Large intestine (tissue), 3 donors: ENCODE measurements around the gene ACOX3. TPM values are rescaled to one million over a fixed set of nuclear protein-coding genes. Genes with fewer than 3 reads are reported as not detected.

Experiments
- DNase-seq, 2 donors: peaks; one replicate each; pipeline versions ENCODE4 v3.0.0 to v3.0.0-alpha.2; 2013
- H3K27ac ChIP-seq: one replicate; pipeline ENCODE4 v1.5.1; 2013; ENCODE audit warnings: low read length
- H3K27me3 ChIP-seq: 2 replicates; pipeline ENCODE4 v1.6.1; 2013; ENCODE audit warnings: low read length; ENCODE audit not compliant: control insufficient read depth, insufficient read depth
- H3K36me3 ChIP-seq: 2 replicates; pipeline ENCODE4 v1.6.1; 2013; ENCODE audit warnings: low read length; ENCODE audit not compliant: control insufficient read depth, insufficient read depth
- H3K4me1 ChIP-seq: one replicate; pipeline ENCODE4 v1.6.1; 2013; ENCODE audit warnings: low read length; ENCODE audit not compliant: control insufficient read depth, insufficient read depth
- H3K4me3 ChIP-seq: one replicate; pipeline ENCODE4 v1.5.1; 2013; ENCODE audit warnings: low read length
- H3K9me3 ChIP-seq: one replicate; pipeline ENCODE4 v1.6.1; 2013; ENCODE audit warnings: mild to moderate bottlenecking, low read depth, low read length, moderate library complexity; ENCODE audit not compliant: control insufficient read depth
- WGBS: methylation state at CpG from one replicate; pipeline ENCODE4 v1.1.5; 2013; ENCODE audit warnings: low lambda C conversion rate; ENCODE audit not compliant: insufficient coverage; 5-methylcytosine and 5-hydroxymethylcytosine counted together
- polyA plus RNA-seq: library from polyadenylated mRNA; unstranded; fragments of 120-200 nt; gene quantifications from one replicate; pipeline ENCODE4 v1.2.1, GENCODE V29; 2013

Gene ACOX3
- polyA plus RNA-seq, 1 donor: 19.7 TPM

DNA sequence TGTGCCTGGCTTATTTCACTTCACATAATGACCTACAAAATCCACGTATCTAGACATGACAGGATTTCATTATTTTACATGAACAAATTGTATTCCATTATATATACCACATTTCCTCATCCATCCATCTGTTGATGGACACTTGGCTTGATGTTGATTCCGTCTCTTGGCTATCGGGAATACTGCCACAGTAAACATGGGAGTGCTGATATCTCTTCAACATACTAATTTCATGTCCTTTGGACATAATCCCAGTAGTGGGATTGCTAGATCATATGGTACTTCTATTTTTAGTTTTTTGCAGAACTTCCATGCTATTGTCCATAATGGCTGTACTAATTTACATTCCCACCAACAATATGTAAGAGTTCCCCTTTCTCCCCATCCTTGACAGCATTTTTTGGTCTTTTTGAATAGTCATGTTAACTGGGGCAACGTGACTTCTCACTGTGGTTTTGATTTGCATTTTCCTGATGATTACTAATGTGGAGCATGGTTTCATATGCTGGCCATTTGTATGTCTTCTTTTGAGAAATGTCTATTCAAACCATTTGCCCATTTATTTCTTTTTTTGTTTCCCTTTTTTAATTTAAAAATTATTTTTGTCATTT lies 102.1 kb downstream of the ACOX3 start:
- H3K27ac ChIP-seq: no peak overlapping the region
- no peaks in the 10 kb centered on the region for H3K4me1 ChIP-seq
- no peak overlapping the region for H3K4me3 ChIP-seq
- no peaks in the 10 kb centered on the region for H3K27me3 ChIP-seq
- 100% methylated on average over 1 of the region's 4 CpGs for WGBS
- DNase-seq: no peak
- H3K36me3 ChIP-seq: no peaks in the 10 kb centered on the region
- no peaks in the 10 kb centered on the region for H3K9me3 ChIP-seq

DNA sequence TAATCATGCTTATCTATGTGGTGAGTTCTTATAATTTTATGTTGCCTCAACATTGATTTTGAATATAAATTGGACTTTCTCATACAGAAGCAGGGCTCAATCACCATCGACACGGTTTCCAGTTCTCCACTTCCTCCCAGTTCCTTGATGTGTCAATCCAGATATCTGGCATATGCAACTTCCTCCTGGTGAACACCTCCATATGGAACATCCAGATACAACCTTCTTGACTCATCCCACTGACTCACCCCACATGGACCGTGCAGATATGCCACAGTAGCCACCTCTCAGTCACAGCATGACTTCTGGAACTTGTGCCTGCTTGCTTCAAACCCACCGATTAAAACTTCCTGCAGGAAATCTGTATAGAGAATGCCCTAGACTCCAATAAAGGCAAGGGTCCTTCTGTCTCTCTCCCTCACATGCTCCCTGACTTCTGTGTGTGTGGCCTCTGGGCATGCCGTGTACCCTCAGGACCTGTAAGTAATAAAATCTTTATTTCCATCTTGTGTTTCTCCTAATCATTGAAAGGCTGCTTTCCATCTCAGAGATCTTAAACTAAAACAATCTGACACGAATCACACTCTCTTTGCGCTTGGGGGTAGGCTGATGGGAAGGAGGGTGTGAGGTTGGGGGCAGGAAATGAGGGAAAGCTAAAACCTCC lies 104.0 kb downstream of the ACOX3 start:
- Histone ChIP-seq H3K27me3 (no peaks in the 10 kb centered on the region), H3K36me3 (no peaks in the 10 kb centered on the region), H3K4me3 (no peak overlapping the region), H3K27ac (no peak overlapping the region), H3K9me3 (no peaks in the 10 kb centered on the region), H3K4me1 (no peaks in the 10 kb centered on the region)
- WGBS: 100% methylated on average over 1 of the region's 7 CpGs
- no peak for DNase-seq

GRCh38 chr4:8335848-8336247 lies 104.7 kb downstream of the ACOX3 start:
- no CpG with 5 or more reads among the region's 2 CpGs for WGBS
- no peaks in the 10 kb centered on the region for H3K27me3 ChIP-seq
- no peaks in the 10 kb centered on the region for H3K4me1 ChIP-seq
- H3K4me3 ChIP-seq: no peak overlapping the region
- no peaks in the 10 kb centered on the region for H3K9me3 ChIP-seq
- H3K36me3 ChIP-seq: no peaks in the 10 kb centered on the region
- no peak overlapping the region for H3K27ac ChIP-seq
- DNase-seq: no peak

DNA sequence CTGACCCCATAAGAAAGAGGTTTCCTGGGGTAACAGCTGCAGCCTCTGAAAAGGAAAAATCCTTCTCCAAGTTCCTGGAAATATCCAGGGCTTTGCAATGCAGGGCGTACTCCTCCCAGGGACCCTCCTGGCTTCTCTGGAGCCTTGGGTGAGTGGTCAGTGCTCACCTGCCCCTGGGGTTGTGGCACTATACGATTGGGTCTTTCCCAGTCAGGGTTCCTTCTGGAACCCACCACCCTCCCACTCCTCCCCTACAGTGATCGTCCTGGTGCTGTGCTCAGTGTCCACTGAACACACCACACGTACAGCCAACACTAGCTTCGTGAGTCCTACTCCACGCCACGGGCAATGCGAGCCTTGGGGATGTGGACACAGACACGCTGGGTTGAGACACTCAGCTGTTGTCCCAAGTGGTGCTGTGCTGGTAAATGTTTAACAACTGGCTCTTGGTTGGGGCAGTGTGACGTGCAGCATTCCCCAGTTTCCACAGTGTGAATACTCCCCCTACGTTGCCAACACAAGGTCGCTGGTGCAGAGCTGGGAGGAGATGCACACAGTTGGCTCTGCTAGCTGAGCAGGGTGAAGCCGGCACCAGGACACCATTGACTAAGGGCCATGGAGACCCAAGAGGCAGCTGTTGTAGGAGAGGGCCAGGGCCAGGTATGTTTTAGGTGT lies 105.6 kb downstream of the ACOX3 start:
- WGBS: 66% methylated on average over 2 of the region's 13 CpGs
- DNase-seq: peak in 1 of 2 donors; percentile 23
- no peak overlapping the region for H3K27ac ChIP-seq
- H3K9me3 ChIP-seq: no peaks in the 10 kb centered on the region
- no peak overlapping the region for H3K4me3 ChIP-seq
- no peaks in the 10 kb centered on the region for H3K36me3 ChIP-seq
- no peaks in the 10 kb centered on the region for H3K27me3 ChIP-seq
- no peaks in the 10 kb centered on the region for H3K4me1 ChIP-seq

DNA sequence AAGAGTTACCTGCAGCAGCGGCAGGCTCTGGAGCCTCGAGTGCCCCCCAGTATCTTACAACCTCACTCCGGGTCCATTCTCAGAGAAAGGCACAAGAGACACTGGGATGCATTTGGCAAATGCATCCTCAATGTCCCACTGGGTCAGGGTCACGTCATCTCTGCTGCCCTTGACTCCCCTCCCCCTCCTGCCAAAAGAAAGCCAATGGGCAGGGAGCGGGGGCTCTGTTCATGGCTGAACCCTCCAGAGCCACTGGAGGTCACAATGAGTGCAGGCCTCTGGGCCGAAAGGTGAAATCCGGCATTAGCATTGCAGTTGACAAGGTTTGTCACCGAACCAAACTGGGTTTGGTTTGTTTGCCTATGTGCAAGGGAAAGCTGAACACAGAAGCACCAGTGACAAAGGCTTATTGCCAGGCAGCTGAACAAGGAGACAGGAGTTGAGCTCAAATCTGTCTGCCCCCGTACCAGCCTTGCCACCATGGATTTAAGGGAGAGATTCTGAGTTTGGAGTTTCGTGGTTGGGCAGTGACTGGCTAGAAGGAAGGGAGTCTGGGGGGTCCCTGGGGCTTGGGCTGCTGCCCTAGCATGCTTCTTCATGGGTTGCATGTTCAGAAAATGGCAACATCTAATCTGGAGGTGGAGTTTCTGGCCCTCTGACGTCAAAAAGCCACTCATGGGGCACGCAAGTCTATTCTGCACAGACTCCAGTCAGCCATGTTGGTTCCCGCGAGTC lies 106.6 kb downstream of the ACOX3 start:
- no peak overlapping the region for H3K4me3 ChIP-seq
- no peak for DNase-seq
- WGBS: no CpG with 5 or more reads among the region's 14 CpGs

DNA sequence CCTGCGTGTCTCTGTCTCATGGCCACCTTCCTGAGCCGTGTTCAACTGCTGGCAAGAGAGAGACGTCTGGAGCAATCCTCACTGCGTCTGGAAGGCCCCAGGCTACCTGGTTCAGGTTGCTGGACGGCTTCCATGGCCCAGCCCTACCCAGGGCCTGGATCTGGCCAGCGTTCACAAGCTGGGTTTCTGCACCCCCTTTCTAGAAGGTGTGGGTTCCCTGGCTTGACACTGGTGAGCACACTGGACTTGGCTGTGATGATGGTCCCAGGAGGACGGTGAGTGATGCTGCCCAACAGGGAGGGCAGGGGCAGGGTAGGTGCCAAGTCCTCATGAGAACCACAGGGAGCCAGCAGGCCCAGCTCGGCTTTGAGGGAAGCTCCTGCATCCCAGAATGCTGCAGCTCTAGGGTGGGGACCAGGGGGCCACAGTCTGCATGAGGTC lies 107.6 kb downstream of the ACOX3 start:
- Histone ChIP-seq H3K27ac (no peak overlapping the region), H3K4me3 (no peak overlapping the region), H3K27me3 (no peaks in the 10 kb centered on the region), H3K36me3 (no peaks in the 10 kb centered on the region), H3K9me3 (no peaks in the 10 kb centered on the region), H3K4me1 (no peaks in the 10 kb centered on the region)
- no CpG with 5 or more reads among the region's 8 CpGs for WGBS
- no peak for DNase-seq

More for the DNA sequence above, 106.6 kb downstream of the ACOX3 start:
- H3K4me1 ChIP-seq: no peaks in the 10 kb centered on the region
- no peak overlapping the region for H3K27ac ChIP-seq
- H3K9me3 ChIP-seq: no peaks in the 10 kb centered on the region
- H3K27me3 ChIP-seq: no peaks in the 10 kb centered on the region
- no peaks in the 10 kb centered on the region for H3K36me3 ChIP-seq

DNA sequence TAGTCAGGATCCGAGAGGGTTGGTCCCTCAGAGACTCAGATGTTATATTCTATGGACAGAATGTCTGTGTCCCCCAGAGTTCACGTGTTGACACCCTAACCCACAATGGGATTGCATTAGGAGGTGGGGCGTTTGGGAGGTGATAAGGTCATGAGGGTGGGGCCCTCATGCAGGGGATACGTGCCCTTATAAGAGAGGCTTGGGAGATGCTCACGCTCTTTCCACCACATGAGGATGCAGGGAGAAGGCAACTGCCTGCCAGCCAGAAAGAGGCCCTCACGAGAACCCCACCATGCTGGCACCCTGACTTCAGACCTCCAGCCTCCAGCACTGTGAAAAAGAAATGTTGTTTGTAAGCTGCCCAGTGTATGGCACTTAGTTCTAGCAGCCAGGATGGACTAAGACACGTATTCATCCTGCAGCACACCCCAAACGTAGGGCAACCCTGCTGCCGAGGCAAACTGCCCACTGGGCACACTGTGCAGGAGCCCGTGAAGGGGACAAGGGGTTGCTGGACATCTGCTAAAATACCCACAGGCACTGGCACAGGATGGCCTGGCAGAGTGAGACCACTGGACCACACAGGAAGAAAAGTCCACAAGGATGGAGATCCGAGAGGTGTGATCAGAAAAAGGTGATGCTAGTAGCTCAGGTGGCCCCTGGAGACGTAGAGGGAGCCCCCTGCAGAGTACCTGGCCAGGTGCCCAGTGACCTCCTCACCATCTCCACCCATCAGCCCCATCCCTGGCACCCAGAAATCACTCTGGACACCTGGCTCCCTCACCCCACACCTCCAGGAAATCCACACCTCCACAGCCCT lies 108.3 kb downstream of the ACOX3 start:
- DNase-seq: no peak
- Histone ChIP-seq H3K9me3 (no peaks in the 10 kb centered on the region), H3K27ac (no peak overlapping the region), H3K4me3 (no peak overlapping the region), H3K4me1 (no peaks in the 10 kb centered on the region), H3K36me3 (no peaks in the 10 kb centered on the region), H3K27me3 (no peaks in the 10 kb centered on the region)
- no CpG with 5 or more reads among the region's 12 CpGs for WGBS

DNA sequence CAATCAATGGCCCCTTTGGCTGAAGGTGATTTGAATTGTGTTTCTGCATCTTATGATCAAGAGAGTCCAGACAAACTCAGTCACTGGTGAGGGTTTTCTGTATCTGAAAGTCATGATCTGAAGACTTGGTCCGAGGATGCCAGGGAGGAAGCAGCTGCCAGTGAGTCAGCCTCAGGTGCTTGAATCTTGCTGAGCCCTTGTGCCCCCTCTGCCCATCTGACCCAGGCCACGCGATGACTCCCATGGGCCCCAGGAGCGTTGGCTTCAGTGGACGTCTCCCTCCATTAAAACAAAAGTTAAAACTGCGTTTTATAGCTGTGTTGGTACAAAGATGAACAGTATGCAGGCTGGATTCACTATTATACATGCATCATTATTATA lies 109.0 kb downstream of the ACOX3 start:
- Histone ChIP-seq H3K27me3 (no peaks in the 10 kb centered on the region), H3K4me1 (no peaks in the 10 kb centered on the region), H3K4me3 (no peak overlapping the region), H3K9me3 (no peaks in the 10 kb centered on the region), H3K27ac (no peak overlapping the region), H3K36me3 (no peaks in the 10 kb centered on the region)
- no peak for DNase-seq
- WGBS: 100% methylated on average over 1 of the region's 6 CpGs

- no peak for DNase-seq
- H3K27ac ChIP-seq: no peak overlapping the region
- no peak overlapping the region for H3K4me3 ChIP-seq
- no CpG with 5 or more reads among the region's 15 CpGs for WGBS
- H3K9me3 ChIP-seq: no peaks in the 10 kb centered on the region
- H3K36me3 ChIP-seq: no peaks in the 10 kb centered on the region
- no peaks in the 10 kb centered on the region for H3K4me1 ChIP-seq
- H3K27me3 ChIP-seq: no peaks in the 10 kb centered on the region
These were observed 109.5 kb downstream of the ACOX3 start for GRCh38 chr4:8330821-8331574.
